ENCODE measurements around the gene FAM171A1.

- TF ChIP-seq CTCF (CRISPR knock-in tag; IDR thresholded peaks at IDR 0.05) (no peak), NCOR1 (IDR thresholded peaks at IDR 0.05; ENCODE audit: borderline replicate concordance, low read length) (no peak), RAD21 (CRISPR knock-in tag; IDR thresholded peaks at IDR 0.05) (no peak), ZNF513 (CRISPR knock-in tag; conservative IDR thresholded peaks at IDR 0.05) (no peak), ZNF362 (CRISPR knock-in tag; IDR thresholded peaks at IDR 0.05; ENCODE audit: borderline replicate concordance) (no peak), ZBTB21 (CRISPR knock-in tag; IDR thresholded peaks at IDR 0.05) (no peak)
Measured at GRCh38 chr10:15349112-15349511, 22.0 kb downstream of the FAM171A1 start.
